Trophoblast cell (in vitro differentiated cells and primary cell): ENCODE data around the gene CHST3.

Source experiments
- DNase-seq, 2 donors: peaks; one replicate each; pipeline ENCODE4 v3.0.0-alpha.2; 2016
- H2AFZ ChIP-seq: 2 replicates; pipeline ENCODE4 v1.6.1; 2013; ENCODE audit warnings: low read length, moderate library complexity, mild to moderate bottlenecking; ENCODE audit not compliant: insufficient read depth, poor library complexity
- H2AK5ac ChIP-seq: 2 replicates; pipeline ENCODE4 v1.6.1; 2013; ENCODE audit warnings: mild to moderate bottlenecking, low read length
- H2BK120ac ChIP-seq: 2 replicates; pipeline ENCODE4 v1.6.1; 2013; ENCODE audit warnings: low read length, mild to moderate bottlenecking, moderate library complexity; ENCODE audit not compliant: insufficient read depth, poor library complexity
- H2BK12ac ChIP-seq: 2 replicates; pipeline ENCODE4 v1.6.1; 2013; ENCODE audit warnings: mild to moderate bottlenecking, low read length, moderate library complexity
- H2BK5ac ChIP-seq: 2 replicates; pipeline ENCODE4 v1.6.1; 2013; ENCODE audit warnings: low read length, low read depth, moderate library complexity, mild to moderate bottlenecking; ENCODE audit not compliant: poor library complexity
- H3K14ac ChIP-seq: 2 replicates; pipeline ENCODE4 v1.6.1; 2013; ENCODE audit warnings: mild to moderate bottlenecking, low read length
- H3K18ac ChIP-seq: 2 replicates; pipeline ENCODE4 v1.6.1; 2013; ENCODE audit warnings: mild to moderate bottlenecking, low read length
- H3K23ac ChIP-seq: 2 replicates; pipeline ENCODE4 v1.6.1; 2013; ENCODE audit warnings: low read length
- H3K27ac ChIP-seq: 2 replicates; pipeline ENCODE4 v1.5.1; 2013; ENCODE audit warnings: low read depth, mild to moderate bottlenecking, inconsistent platforms, low read length, moderate library complexity
- H3K27me3 ChIP-seq: 2 replicates; pipeline ENCODE4 v1.6.1; 2013; ENCODE audit warnings: inconsistent platforms, mild to moderate bottlenecking, low read length, moderate library complexity; ENCODE audit not compliant: insufficient read depth
- H3K36me3 ChIP-seq, 2 experiments: 1 replicate in 1 of 2; 2 replicates in 1 of 2; pipeline ENCODE4 v1.6.1; 2013; ENCODE audit warnings: low read length in 2 of 2, mild to moderate bottlenecking in 2 of 2, moderate library complexity in 1 of 2; ENCODE audit not compliant: insufficient read depth in 2 of 2, control insufficient read depth in 1 of 2
- H3K4ac ChIP-seq: 2 replicates; pipeline ENCODE4 v1.6.1; 2013; ENCODE audit warnings: low read depth, mild to moderate bottlenecking, low read length, moderate library complexity
- H3K4me1 ChIP-seq, 2 experiments: 1 replicate in 1 of 2; 2 replicates in 1 of 2; pipeline ENCODE4 v1.6.1; 2013; ENCODE audit warnings: low read length in 2 of 2, mild to moderate bottlenecking in 2 of 2, moderate library complexity in 1 of 2; ENCODE audit not compliant: insufficient read depth in 2 of 2, control insufficient read depth in 1 of 2
- H3K4me2 ChIP-seq: 2 replicates; pipeline ENCODE4 v1.6.1; 2013; ENCODE audit warnings: inconsistent platforms, mild to moderate bottlenecking, low read length, moderate library complexity
- H3K4me3 ChIP-seq: 2 replicates; pipeline ENCODE4 v1.5.1; 2013; ENCODE audit warnings: mild to moderate bottlenecking, low read depth, low read length, inconsistent platforms
- H3K79me1 ChIP-seq: one replicate; pipeline ENCODE4 v1.6.1; 2013; ENCODE audit warnings: low read length
- H3K79me2 ChIP-seq: 2 replicates; pipeline ENCODE4 v1.6.1; 2013; ENCODE audit warnings: low read length, mild to moderate bottlenecking; ENCODE audit not compliant: control insufficient read depth, insufficient read depth, poor library complexity
- H3K9ac ChIP-seq: 2 replicates; pipeline ENCODE4 v1.6.1; 2013; ENCODE audit warnings: mild to moderate bottlenecking, low read length
- H3K9me3 ChIP-seq: 2 replicates; pipeline ENCODE4 v1.6.1; 2013; ENCODE audit warnings: low read depth, mild to moderate bottlenecking, control low read depth, inconsistent platforms, low read length; ENCODE audit not compliant: insufficient read depth
- H4K12ac ChIP-seq: 2 replicates; pipeline ENCODE4 v1.6.1; 2013; ENCODE audit warnings: low read depth, mild to moderate bottlenecking, low read length, moderate library complexity
- H4K8ac ChIP-seq: 2 replicates; pipeline ENCODE4 v1.6.1; 2013; ENCODE audit warnings: low read depth, mild to moderate bottlenecking, low read length, moderate library complexity
- H4K91ac ChIP-seq: one replicate; pipeline ENCODE4 v1.6.1; 2013; ENCODE audit warnings: low read depth, mild to moderate bottlenecking, low read length, moderate library complexity
- WGBS: extraction: QIAGEN DNeasy Blood & Tissue Kit; methylation state at CpG from one replicate; pipeline ENCODE4 v1.1.7; 2013; ENCODE audit warnings: missing lambda C conversion rate; ENCODE audit not compliant: insufficient read length, insufficient coverage; ENCODE audit errors: extremely low coverage; 5-methylcytosine and 5-hydroxymethylcytosine counted together

CHST3 gene

DNA sequence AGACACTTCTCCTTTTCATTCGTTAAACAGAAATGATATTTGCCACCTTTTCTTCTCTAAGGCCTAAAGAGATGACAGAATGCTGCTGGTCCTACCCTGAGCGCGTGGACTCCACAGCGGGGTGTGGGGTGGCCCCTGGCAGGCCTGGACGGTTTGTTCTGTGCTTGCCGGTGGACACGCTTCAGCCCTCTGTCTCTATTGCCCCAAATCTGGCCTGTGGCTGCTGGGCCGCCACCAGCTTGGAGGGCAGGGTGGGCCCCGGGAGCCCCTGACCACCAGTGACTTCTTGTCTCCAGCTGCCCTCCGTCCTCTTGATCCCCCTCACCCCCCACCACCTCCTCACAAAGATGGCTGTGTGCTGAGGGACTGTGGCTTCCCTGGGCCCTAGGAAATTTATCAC lies 5.7 kb downstream of the CHST3 start:
- H3K14ac ChIP-seq = no peak overlapping the region
- H3K23ac ChIP-seq = no peak overlapping the region
- DNase-seq = no peak
- no peak overlapping the region for H2BK12ac ChIP-seq
- no peak overlapping the region for H4K91ac ChIP-seq
- H3K27ac ChIP-seq = no peak overlapping the region
- peaks cover 37 to 41% of the 10 kb centered on the region in 2 experiments for H3K4me1 ChIP-seq
- H3K79me2 ChIP-seq = peaks cover 18% of the 10 kb centered on the region
- H3K4me3 ChIP-seq = no peak overlapping the region
- peaks cover 13% of the 10 kb centered on the region for H3K79me1 ChIP-seq
- H2AK5ac ChIP-seq = no peak overlapping the region
- no peak overlapping the region for H4K12ac ChIP-seq
- no peaks in the 10 kb centered on the region for H3K27me3 ChIP-seq
- WGBS = no CpG with 5 or more reads among the region's 10 CpGs
- no peak overlapping the region for H2BK5ac ChIP-seq
- H3K36me3 ChIP-seq = peaks cover 6 to 9% of the 10 kb centered on the region in 2 experiments
- no peak overlapping the region for H3K4me2 ChIP-seq
- peak overlapping the region; percentile 35 for H3K18ac ChIP-seq
- no peaks in the 10 kb centered on the region for H3K9me3 ChIP-seq
- no peak overlapping the region for H2BK120ac ChIP-seq
- H2AFZ ChIP-seq = no peak overlapping the region
- H3K9ac ChIP-seq = no peak overlapping the region
- H4K8ac ChIP-seq = no peak overlapping the region
- H3K4ac ChIP-seq = no peak overlapping the region

DNA sequence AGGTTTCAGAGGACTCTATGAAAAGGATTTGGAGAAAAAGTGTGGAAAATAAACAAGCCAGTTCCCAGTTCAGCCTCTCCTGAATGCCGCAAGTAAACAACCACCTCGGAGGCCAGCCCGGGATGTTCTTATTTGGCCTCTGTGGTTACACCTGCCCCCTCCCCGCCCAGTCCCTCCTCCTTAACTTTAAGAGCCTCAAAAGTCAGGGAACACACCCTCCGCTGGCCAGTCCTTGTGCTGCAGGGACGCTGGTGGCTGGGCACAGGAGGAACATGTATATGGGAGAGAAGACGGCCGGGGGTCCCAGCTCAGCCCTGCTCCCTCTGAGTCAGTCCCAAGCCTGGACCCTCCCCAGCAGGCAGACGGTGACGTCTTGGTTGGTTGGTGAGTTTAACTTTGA lies 6.1 kb downstream of the CHST3 start:
- H2BK12ac ChIP-seq = no peak overlapping the region
- H3K79me1 ChIP-seq = peaks cover 9% of the 10 kb centered on the region

DNA sequence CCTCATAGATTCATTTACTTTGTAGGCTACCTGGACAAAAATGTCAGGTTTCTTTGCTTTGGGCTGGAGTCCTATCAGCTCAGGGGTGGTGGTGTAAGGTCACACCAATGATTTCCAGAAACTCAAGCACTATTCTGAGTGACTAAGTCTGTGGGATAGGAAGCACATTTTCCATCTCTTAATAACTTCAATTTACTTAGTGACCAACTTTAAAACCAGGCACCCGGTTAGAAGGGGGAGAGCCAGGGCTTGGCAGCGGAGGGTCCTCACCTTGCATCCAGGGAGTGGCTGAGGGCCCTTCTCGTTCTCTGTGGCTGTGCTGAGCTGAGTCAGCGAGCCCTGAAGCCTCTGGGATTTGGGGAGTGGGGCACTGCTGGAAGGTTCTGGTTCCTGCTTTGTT lies 6.7 kb downstream of the CHST3 start:
- Histone ChIP-seq H2BK5ac (no peak overlapping the region), H3K27ac (no peak overlapping the region), H4K91ac (no peak overlapping the region), H3K9ac (no peak overlapping the region), H3K9me3 (no peaks in the 10 kb centered on the region), H3K4ac (no peak overlapping the region), H2AFZ (no peak overlapping the region), H2BK12ac (no peak overlapping the region), H3K79me2 (peaks cover 9% of the 10 kb centered on the region), H3K4me1 (peaks cover 35 to 40% of the 10 kb centered on the region in 2 experiments), H4K8ac (no peak overlapping the region), H2AK5ac (no peak overlapping the region), H2BK120ac (no peak overlapping the region), H3K23ac (no peak overlapping the region), H3K18ac (no peak overlapping the region), H3K4me3 (no peak overlapping the region), H3K27me3 (no peaks in the 10 kb centered on the region), H4K12ac (no peak overlapping the region), H3K36me3 (peaks cover 6 to 9% of the 10 kb centered on the region in 2 experiments), H3K4me2 (no peak overlapping the region), H3K14ac (no peak overlapping the region), H3K79me1 (peaks cover 5% of the 10 kb centered on the region)
- no CpG with 5 or more reads among the region's 4 CpGs for WGBS
- no peak for DNase-seq

More for the DNA sequence above, 6.1 kb downstream of the CHST3 start:
- Histone ChIP-seq H3K9me3 (no peaks in the 10 kb centered on the region), H2AK5ac (no peak overlapping the region), H2BK5ac (no peak overlapping the region), H3K79me2 (peaks cover 14% of the 10 kb centered on the region), H3K4ac (no peak overlapping the region), H3K36me3 (peaks cover 6 to 9% of the 10 kb centered on the region in 2 experiments), H3K4me3 (no peak overlapping the region), H3K27ac (no peak overlapping the region), H2AFZ (no peak overlapping the region), H3K14ac (no peak overlapping the region), H3K4me2 (no peak overlapping the region), H3K18ac (no peak overlapping the region), H4K12ac (no peak overlapping the region), H3K9ac (no peak overlapping the region), H3K27me3 (no peaks in the 10 kb centered on the region), H3K4me1 (peaks cover 37 to 41% of the 10 kb centered on the region in 2 experiments), H4K8ac (no peak overlapping the region), H3K23ac (no peak overlapping the region), H2BK120ac (no peak overlapping the region), H4K91ac (no peak overlapping the region)
- no CpG with 5 or more reads among the region's 10 CpGs for WGBS
- no peak for DNase-seq

DNA sequence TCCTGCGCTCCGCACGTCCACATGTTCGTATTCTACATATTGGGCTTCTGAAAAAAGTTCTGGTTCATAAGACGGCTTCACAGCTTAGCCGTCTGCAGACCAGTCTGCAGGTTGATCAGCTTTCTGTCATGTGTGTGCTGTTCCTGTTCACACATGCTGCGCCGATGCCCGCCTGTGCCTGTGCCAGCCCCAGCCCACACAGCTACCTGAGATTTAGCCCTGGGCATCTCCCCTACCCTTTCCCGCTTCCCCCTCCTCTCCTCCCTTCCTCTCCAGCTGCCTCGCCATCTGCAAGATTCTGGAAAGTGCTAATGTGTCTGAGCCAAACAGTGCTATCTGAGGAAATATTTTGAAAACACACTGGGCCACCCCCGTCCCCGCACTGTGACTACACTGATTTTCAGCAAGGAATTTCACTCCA lies 7.1 kb downstream of the CHST3 start:
- no CpG with 5 or more reads among the region's 13 CpGs for WGBS
- H4K91ac ChIP-seq = no peak overlapping the region
- H2AFZ ChIP-seq = no peak overlapping the region
- H3K36me3 ChIP-seq = peaks cover 6 to 9% of the 10 kb centered on the region in 2 experiments
- no peak overlapping the region for H3K14ac ChIP-seq
- no peak overlapping the region for H4K12ac ChIP-seq
- H3K27me3 ChIP-seq = no peaks in the 10 kb centered on the region
- peaks cover 5% of the 10 kb centered on the region for H3K79me1 ChIP-seq
- H3K9ac ChIP-seq = no peak overlapping the region
- no peak overlapping the region for H4K8ac ChIP-seq
- no peak overlapping the region for H3K4me2 ChIP-seq
- H3K23ac ChIP-seq = no peak overlapping the region
- no peaks in the 10 kb centered on the region for H3K9me3 ChIP-seq
- H2BK120ac ChIP-seq = no peak overlapping the region
- H2BK5ac ChIP-seq = no peak overlapping the region
- peaks cover 34 to 38% of the 10 kb centered on the region in 2 experiments for H3K4me1 ChIP-seq
- no peak overlapping the region for H3K4me3 ChIP-seq
- no peak overlapping the region for H3K4ac ChIP-seq
- DNase-seq = no peak
- H2AK5ac ChIP-seq = no peak overlapping the region
- H3K27ac ChIP-seq = no peak overlapping the region
- no peak overlapping the region for H2BK12ac ChIP-seq
- no peak overlapping the region for H3K18ac ChIP-seq
- H3K79me2 ChIP-seq = peaks cover 6% of the 10 kb centered on the region
